Measurements from ENCODE around the gene FAM168A.

FAM168A gene

DNA sequence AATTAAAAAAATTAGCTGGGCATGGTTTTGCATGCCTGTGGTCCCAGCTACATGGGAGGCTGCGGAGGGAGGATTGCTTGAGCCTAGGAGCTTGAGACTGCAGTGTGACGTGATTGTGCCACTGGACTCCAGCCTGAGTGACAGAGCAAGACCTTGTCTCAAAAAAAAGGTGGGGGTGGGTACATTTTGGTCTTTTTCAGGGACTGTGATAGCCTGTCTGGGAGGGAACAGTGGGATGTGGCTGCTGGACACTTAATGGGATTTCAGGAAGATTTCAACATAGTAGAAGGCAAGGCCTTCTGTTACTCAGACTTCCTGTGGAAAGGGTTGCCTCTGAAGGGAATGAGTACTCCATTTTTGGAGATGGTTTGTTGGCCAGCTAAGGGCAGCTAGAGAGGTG is 181.1 kb downstream of the FAM168A start:
- no peak for DNase-seq

DNA sequence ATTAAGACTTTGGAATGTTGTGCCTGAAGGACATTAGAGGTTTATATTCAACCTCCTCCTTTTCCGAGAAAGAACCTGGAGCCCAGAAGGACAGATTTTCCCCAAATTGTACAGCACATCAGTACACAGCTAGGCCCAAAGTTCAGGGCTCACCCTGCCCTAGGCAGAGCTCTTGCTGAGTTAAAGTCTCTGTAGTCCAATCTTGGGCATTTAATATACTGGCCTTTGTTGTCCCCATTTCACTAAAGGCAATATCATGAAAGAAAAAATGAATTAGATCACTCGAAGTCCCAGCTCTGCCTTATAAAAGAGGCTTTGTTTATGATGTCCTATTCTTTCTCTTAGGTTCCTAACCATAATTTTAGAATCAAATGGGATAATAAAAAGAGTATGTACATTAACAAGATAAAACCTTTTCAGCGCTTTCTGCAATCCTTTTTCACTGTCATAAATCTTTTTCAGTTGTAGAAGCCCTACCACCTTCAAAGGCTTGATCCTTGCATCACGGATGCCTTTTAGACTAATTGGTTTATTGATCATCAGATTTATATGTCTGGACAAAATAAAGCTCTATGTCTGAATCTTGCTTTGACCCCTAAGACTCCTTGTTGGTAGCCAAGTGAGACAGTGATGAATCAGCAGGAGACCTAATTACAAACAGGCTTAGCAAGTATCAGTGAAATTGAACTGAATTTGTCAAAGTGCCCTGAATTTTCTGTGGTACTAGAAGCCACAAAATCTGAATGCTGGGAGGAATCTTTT is 181.9 kb downstream of the FAM168A start:
- DNase-seq: no peak

GRCh38 chr11:73414977-73415651 is 182.8 kb downstream of the FAM168A start:
- DNase-seq: no peak

- no peak for DNase-seq
Measured at GRCh38 chr11:73413256-73413655, 184.7 kb downstream of the FAM168A start.

DNA sequence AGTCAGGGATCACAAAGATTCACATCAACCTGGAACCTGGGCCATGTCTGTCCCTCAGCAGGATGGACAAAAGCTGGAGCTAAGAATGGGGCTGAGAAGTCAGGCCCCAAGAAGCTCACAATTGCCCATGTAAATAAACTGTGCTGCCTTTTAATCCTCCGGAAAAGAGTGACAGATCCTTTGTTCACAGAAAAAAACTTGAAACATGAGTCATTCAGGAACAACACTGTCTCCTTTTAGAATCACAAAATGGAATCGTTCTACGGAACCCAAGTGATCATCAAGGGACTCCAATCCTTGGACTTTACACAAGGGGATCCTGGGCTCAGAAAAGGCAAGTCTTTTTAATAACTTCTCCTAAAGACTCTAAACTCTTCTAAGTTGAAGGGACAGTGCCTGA is 185.6 kb downstream of the FAM168A start:
- DNase-seq: no peak

DNA sequence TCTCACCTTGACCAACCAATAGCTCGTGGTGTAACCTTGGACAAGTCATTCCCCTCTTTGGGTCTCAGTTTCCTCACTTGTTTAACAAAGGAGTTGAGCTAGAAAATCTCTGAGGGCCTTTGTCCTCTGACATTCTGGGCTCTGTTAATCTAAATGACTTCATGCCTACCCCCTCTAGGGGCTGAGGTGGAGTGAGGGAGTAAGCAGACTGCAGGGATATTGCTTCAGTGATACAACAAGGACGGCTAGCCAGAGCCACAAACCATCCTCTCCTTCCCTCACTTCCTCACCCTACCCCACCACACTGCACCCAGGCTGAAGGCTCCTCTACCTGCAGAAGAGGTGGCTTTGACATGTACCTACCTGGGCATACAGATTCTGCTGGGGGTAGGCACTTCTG is 186.9 kb downstream of the FAM168A start:
- no peak for DNase-seq

- no peak for DNase-seq
Measured at GRCh38 chr11:73410627-73411026, 187.3 kb downstream of the FAM168A start.

DNA sequence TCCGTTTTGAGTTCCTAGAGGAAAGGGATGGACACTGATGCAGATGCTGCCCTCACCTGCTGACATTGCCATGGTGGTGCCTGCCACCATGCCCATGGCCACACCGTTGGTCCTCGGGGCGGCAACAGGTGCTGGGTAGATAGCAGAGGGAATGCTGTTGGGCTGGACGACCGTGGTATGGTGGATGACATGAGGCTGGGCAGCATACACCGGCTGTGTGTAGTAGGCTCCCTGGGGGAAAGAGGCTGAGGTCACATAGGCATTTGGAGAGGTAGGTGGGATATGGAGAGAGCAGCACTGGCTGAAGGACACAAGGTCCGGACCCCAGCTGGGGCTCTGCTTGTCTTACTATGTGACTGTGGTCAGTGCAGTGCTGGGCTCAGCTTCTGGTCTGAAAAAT is 188.5 kb downstream of the FAM168A start:
- no peak for DNase-seq

DNA sequence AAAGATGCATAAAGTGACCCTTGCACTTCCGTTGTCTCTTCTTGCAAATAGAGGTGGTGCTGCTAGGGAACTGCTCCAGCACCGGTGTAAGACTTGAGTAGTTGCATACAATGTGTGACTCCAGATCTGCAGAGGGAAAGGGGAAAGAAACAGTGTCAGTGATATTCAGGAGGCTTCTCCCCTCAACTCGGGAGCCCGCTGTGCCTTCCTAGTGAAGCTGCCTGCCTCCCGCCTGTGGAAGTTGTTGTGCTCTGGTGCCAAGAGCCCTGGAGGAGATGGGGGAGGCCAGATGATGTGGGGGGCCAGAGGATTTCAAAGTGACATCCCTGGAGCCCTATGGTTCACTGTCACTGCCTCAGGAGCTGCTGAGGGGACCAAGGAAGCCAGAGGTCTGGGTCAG is 191.3 kb downstream of the FAM168A start:
- no peak for DNase-seq

DNA sequence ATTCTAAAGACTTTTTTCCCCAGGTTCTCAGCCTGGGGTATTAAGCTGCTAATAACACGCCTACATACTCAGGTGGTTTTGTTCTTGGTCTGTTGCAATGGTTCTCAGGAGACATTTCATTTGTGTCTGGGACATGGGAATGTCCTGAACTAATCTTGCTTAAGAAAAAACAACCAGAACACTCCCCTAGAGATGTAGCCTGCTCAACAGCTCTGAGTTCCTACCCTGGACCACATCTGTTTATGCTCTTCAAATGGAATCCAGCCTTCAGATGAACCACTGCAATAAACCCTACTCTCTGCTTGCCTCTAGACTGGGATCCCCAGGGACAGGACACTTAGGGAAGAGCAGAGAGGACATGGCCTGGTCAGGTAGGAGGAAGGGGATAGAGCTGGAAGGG is 191.8 kb downstream of the FAM168A start:
- DNase-seq: no peak

- no peak for DNase-seq
Measured at GRCh38 chr11:73405146-73405510, 192.8 kb downstream of the FAM168A start.

- DNase-seq: no peak
Measured at GRCh38 chr11:73404506-73405145, 193.3 kb downstream of the FAM168A start.

GRCh38 chr11:73404048-73404447 is 193.9 kb downstream of the FAM168A start:
- DNase-seq: no peak

DNA sequence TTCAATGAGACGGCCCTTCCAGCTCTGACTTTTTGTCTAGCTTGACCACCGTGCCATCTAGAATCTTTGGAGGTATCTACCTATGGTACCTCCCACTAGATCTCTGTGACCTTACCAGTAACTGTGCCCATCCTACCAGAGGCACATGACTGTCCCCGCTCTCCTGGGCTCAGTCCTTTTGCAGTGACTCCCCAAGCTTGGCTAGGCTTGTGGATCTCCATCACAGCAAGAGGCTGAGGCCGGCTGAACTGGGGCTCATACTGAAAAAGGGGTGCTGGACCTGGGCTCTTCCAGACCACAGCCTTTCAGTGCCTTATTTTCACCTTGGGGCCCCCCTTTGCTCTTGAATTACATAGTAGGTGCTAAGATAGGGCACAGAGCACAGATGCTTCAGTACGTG is 194.4 kb downstream of the FAM168A start:
- DNase-seq: no peak

DNA sequence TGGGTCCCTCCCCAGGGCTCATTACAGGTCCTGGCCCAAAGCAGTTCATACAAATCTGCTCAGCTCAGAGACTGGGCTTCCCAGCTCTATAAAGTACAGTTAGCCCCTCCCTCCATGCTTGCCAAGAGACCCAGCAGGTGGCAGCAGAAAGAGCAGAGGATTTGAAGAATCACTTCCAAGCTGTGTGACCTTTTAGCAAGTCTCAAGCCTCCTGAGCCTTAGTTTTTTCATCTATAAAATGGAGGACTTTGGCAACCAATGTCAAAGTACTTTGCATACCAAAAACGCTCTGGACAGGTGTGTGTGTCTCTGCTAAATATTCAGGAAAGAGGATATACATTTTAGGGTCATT is 195.1 kb downstream of the FAM168A start:
- no peak for DNase-seq

DNA sequence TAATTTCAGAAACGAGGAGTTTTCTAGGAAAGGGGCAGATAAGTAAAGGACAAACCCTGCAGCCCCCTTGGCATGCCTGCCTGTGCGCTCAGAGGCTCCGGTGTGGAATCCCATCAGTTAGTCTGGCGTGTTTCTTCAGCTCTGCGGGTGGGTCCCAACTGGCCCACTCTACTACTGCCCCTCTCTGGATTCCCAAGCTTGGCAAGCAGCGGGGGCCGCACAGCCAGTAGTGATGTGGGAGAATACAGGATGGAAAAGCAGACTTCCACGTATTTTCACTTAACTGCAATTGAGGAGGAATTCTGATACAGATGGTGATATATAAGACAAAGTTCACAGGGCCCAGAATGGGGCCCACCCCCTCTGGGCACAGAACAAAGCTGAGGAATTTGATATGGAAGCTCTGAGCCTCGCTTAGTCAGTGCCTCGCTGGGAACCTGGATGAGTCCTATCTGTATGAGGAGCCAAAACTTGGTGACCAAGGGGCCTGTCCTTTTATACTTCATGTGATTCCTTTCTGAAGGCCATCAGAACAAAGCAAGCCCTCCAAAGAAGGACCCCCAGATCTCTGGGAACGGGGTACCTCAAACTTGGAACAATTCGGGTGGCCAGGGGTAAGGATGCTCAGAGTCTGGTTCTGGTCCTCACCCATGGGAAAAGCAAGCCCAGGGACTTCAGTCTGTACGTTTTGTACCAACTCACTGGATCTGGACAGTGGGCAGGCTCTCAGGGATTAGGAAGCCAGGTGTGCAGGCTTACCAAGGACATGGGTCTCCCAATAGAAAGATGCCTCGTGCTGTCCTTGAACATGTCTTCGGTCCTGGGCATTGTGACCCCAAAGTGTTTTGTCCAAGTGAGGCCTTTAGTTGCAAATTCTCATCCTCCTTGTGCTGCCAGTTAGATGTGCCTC is 195.7 kb downstream of the FAM168A start:
- no peak for DNase-seq

DNA sequence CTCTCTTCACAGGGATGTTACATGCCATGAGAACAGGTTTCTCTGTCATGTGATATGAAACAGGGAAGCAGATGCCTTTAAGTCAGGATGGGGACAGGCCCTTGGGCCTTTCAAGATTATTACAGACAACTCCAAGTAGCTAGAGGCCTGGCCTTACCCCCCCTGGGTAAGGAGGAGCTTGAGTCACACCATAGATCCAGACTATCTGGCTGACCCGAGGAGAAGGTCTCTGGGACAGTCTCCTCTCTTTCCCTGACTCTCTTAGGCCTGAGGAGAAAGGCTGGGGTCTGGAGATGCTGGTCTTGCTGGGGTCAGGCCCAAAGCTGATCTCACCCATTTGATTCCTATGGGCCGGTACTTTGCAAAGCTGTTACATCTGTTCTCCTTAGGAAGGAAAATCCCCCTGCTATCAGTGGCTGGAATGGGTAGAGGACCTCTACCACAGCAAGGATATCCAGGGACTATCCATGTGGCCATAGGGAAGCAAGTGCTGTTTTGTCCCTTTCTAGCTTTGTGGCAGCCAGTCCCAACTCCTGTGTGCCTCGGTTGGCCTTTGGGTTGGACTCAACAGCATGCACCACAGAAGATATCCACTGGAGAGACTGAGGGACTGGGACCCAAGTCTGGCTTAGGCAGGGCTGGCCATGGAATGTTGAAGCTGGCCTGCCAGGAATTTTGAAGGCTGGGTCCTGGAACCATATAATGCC is 196.5 kb downstream of the FAM168A start:
- no peak for DNase-seq

DNA sequence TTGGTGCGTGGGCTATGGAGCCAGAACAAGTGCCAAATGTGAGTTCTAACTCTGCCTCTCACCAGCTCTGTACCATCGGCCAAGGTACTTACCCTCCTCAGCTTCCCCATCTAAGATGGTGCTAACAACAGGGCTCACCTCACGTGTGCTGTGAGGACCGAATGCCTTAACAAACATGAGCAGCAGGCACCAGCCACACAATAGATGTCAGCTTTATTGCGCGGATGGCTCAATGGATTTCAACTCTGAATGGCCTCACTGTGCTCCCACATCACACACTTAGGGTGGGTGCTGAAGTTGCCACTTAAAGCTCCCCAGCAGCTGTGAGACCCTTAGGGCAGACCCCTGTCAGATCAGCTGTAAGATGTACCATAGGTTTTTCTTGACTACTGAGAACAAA is 197.6 kb downstream of the FAM168A start:
- DNase-seq: no peak

DNA sequence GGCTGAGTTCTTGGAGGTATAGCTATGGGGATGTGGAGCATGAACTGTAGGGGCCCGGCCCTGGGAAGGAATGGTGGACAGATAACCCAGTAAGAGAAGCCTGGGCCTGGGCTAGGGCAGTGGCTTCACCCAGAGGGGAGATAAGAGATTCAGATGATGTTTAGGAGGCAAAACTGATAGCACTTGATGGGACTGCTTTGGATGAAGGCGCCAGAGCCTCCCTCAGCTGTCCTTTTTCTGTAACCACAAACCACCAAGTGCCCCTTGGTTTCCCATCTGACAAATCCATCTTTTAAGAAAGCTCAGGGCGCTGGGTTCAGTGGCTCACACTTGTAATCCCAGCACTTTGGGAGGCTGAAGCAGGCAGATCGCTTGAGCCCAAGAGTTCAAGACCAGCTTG is 198.3 kb downstream of the FAM168A start:
- no peak for DNase-seq

DNA sequence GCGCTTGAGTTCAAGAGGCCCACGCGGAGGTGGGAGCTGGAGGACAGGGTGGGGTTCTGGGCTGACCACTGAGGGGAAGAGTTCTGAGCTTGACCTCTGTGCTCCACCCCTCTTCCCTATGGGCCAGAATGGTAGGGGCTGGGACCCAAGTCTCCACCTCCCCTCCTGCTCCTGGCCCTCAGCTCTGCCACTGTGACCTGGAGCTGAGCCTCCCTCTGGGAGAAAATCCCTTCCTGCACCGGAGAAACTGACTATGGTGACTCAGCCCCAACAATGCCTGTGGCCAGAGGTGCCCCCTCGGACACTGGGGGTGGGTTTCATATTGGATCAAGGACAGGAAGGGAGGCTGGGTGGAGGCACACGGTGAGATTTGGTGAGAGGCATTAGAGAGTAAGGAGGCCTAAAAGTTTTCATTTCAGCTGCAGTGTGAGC is 198.7 kb downstream of the FAM168A start:
- no peak for DNase-seq

DNA sequence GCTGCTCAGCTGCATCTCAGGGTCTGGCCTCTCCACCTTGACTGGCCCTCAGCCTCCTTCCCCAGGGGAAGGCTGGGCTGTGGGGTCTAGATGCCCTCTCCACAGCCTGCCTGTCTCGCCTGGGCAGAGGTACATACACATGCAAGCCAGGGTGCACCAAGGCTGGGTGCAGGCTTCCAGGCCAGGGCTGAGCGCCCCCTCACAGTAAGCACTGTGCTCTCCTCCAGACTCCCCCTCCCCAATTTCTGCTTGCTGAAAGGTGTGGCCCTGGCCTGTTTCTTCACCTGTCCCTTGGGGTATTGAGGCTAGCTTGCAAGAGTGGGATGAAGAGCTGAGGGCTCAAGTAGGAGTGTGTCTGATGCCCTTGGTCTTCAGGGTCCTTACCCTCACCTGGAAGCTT is 199.2 kb downstream of the FAM168A start:
- DNase-seq: no peak

DNA sequence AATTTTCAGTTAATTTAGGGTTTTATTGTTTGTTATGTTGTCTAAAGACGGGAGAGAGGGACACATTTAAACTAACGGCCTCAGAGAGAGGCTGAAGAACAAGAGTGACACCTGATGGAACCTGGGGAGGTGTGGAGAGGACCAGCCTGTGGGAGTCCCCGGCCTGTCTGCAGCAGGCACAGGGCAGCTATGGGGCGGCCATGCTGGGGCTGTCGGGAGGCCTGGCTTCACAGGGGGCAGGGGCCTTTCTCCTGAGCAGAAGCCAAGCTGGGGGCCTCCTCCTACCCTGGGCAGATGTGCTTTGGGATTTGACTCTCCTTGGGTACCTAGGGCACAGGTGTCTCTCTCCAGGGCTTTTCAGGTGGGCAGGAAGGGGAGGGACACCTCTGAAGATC is 199.8 kb downstream of the FAM168A start:
- no peak for DNase-seq

All from stimulated activated CD4-positive, alpha-beta T cell treated with anti-CD3 and anti-CD28 coated beads, Interleukin-2, amount 100 ng/mL, for 48 hours (primary cell).